A673 (cell line): ENCODE measurements around the gene NUB1. TPM values are rescaled to one million over a fixed set of nuclear protein-coding genes. Genes with fewer than 3 reads are reported as not detected.

Experiments used
- BruUV-seq: library from RNA; stranded (reverse); fragments of 400-500 nt; replicated peaks from 2 replicates; lab custom pipeline; 2021; lab: Mats Ljungman, UMichigan
- CTCF ChIA-PET: fragments of 300-600 bp; sonication (Branson Sonifier 250); formaldehyde crosslinking; loops from one replicate; lab custom pipeline; 2022; ENCODE audit warnings: antibody characterized with exemption; lab: Charles Lee
- POLR2A ChIA-PET: fragments of 300-600 bp; sonication (Branson Sonifier 250); formaldehyde crosslinking; loops from one replicate; lab custom pipeline; 2022; ENCODE audit warnings: antibody characterized with exemption; ENCODE audit not compliant: low non-redundant PET; lab: Charles Lee
- DNase-seq: peaks from one replicate; pipeline ENCODE4 v3.0.0-alpha.2; 2015; ENCODE audit warnings: low spot score
- H3K27ac ChIP-seq: fragments of 200-600 bp; sonication (generic); 2 replicates; pipeline ENCODE4 v1.5.1; 2016; ENCODE audit warnings: mixed run types, low read depth, mild to moderate bottlenecking, mixed read lengths, antibody characterized with exemption, low read length; ENCODE audit not compliant: poor library complexity, severe bottlenecking
- H3K27me3 ChIP-seq: fragments of 200-600 bp; sonication (generic); replicated peaks from 2 replicates; pipeline ENCODE4 v1.6.1; 2017; ENCODE audit warnings: mixed run types, low read depth, mild to moderate bottlenecking, mixed read lengths, antibody characterized with exemption, low read length; ENCODE audit not compliant: insufficient read depth, poor library complexity
- H3K36me3 ChIP-seq: fragments of 200-600 bp; sonication (generic); 2 replicates; pipeline ENCODE4 v1.6.1; 2016; ENCODE audit warnings: mixed run types, mild to moderate bottlenecking, mixed read lengths, antibody characterized with exemption, low read length; ENCODE audit not compliant: insufficient read depth, poor library complexity, severe bottlenecking
- H3K4me1 ChIP-seq: fragments of 200-600 bp; sonication (generic); 2 replicates; pipeline ENCODE4 v1.6.1; 2017; ENCODE audit warnings: mixed run types, mild to moderate bottlenecking, mixed read lengths, antibody characterized with exemption, low read length; ENCODE audit not compliant: insufficient read depth, poor library complexity, severe bottlenecking
- H3K4me3 ChIP-seq: fragments of 200-600 bp; sonication (generic); 2 replicates; pipeline ENCODE4 v1.5.1; 2016; ENCODE audit warnings: low read depth, mixed run types, mild to moderate bottlenecking, mixed read lengths, low read length; ENCODE audit not compliant: poor library complexity, severe bottlenecking
- H3K9me3 ChIP-seq: fragments of 200-600 bp; sonication (generic); 2 replicates; pipeline ENCODE4 v1.6.1; 2016; ENCODE audit warnings: mixed run types, low read depth, mild to moderate bottlenecking, mixed read lengths, antibody characterized with exemption, low read length; ENCODE audit not compliant: poor library complexity, severe bottlenecking
- EZH2 ChIP-seq: fragments of 200-600 bp; sonication (generic); IDR thresholded peaks from 2 replicates; pipeline ENCODE4 v1.6.1; 2017; ENCODE audit warnings: borderline replicate concordance, low read depth, mild to moderate bottlenecking, mixed read lengths, antibody characterized with exemption, low read length; ENCODE audit not compliant: poor library complexity, severe bottlenecking
- intact Hi-C: fragments of 100-400 bp; cut with micrococcal nuclease; formaldehyde crosslinking; loops from one replicate; pipeline ENCODE4 v1.10.0; 2022; ENCODE audit not compliant: unreplicated experiment
- total RNA-seq: library from RNA; stranded (reverse); gene quantifications from 2 replicates; pipeline ENCODE4 v1.2.3, GENCODE V29; 2021
- TF ChIP-seq, protein P1 (sequence below): fragments of 300-800, 200-600 bp; sonication (generic); conservative IDR thresholded peaks from 2 replicates; pipeline ENCODE4 v1.5.1; 2017; ENCODE audit warnings: low read depth, mild to moderate bottlenecking, antibody characterized with exemption, low read length, moderate library complexity, mixed read lengths

The NUB1 gene
- total RNA-seq, 1 experiment from 2014 or later, result 36.9 TPM

DNA sequence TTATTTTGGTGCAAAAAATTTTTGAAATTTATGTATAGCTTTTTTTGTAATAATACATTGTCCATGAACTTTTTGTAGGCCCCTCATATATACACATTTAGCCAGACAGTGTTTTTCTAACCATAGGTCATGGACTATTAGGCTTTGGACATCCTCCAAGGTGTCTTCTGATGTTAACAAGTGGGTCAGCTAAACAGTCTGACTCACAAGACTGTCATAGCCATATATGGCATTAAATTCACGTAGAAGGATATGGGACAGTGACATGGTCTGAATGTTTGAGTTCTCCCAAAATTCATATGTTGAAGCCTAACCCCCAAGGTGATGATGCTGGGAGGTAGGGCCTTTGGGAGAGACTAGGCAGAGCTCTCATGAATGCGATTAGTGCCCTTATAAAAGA, 14.0 kb upstream of the NUB1 start:
- H3K4me1 ChIP-seq, result no peaks in the 10 kb centered on the region
- no peak overlapping the region for H3K4me3 ChIP-seq
- H3K27me3 ChIP-seq, result no peaks in the 10 kb centered on the region
- CTCF ChIA-PET, result interaction anchor here (1.1 kb wide), 1 partner anchor 24 kb away, joined by 4 read pairs; no protein-coding TSS in a partner anchor
- DNase-seq, result no peak
- no peaks in the 10 kb centered on the region for H3K9me3 ChIP-seq
- BruUV-seq, result no TSS peak
- no peak overlapping the region for H3K27ac ChIP-seq
- TF ChIP-seq EZH2, result no peak
- TF ChIP-seq, protein P1, sequence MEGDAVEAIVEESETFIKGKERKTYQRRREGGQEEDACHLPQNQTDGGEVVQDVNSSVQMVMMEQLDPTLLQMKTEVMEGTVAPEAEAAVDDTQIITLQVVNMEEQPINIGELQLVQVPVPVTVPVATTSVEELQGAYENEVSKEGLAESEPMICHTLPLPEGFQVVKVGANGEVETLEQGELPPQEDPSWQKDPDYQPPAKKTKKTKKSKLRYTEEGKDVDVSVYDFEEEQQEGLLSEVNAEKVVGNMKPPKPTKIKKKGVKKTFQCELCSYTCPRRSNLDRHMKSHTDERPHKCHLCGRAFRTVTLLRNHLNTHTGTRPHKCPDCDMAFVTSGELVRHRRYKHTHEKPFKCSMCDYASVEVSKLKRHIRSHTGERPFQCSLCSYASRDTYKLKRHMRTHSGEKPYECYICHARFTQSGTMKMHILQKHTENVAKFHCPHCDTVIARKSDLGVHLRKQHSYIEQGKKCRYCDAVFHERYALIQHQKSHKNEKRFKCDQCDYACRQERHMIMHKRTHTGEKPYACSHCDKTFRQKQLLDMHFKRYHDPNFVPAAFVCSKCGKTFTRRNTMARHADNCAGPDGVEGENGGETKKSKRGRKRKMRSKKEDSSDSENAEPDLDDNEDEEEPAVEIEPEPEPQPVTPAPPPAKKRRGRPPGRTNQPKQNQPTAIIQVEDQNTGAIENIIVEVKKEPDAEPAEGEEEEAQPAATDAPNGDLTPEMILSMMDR, result no peak
- intact Hi-C loops, result no loop called here
- no peaks in the 10 kb centered on the region for H3K36me3 ChIP-seq
- POLR2A ChIA-PET, result no interaction called here

DNA sequence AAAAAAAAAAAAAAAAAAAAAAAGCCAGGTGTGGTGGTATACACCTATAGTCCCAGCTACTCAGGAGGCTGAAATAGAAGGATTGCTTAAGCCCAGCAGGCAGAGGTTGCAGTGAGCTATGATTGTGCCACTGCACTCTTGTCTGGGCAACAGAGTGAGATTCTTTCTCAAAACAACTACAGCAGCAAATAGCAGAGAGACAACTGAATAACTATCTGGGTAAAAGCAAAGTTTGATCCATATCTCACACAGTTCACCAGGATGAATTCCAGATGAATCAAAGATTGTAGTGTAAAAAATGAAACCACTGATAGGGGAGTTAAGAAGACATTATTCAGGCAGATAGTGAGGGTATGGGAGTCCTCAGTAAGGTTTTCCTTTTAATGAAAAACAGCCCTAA, 11.4 kb upstream of the NUB1 start:
- ChIA-PET CTCF (no interaction called here), POLR2A (no interaction called here)
- DNase-seq, result no peak
- Histone ChIP-seq H3K36me3 (no peaks in the 10 kb centered on the region), H3K9me3 (no peaks in the 10 kb centered on the region), H3K27me3 (no peaks in the 10 kb centered on the region), H3K4me3 (no peak overlapping the region), H3K4me1 (no peaks in the 10 kb centered on the region), H3K27ac (no peak overlapping the region)
- TF ChIP-seq, protein P1, result no peak
- TF ChIP-seq EZH2, result no peak
- intact Hi-C loops, result no loop called here
- BruUV-seq, result no TSS peak

DNA sequence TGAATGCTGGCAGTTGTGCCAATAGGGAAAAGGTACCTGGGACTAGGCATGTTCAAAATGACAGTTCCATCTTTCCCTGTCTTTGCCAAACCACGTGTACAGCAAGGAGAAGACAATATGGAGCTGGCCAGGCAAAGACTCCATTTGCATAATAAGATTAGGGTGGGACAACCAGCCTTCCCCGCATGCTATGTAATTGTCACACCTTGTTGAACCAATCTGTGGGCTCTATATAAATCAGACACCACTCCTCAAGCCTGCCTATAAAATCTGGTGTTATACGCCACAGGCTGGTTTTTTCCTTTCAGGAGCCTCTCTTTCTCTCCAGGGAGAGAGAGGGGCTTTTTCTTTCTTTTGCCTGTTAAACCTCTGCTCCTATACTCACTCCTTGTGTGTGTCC, 11.0 kb upstream of the NUB1 start:
- Histone ChIP-seq H3K4me3 (no peak overlapping the region), H3K4me1 (no peaks in the 10 kb centered on the region), H3K27ac (no peak overlapping the region), H3K36me3 (no peaks in the 10 kb centered on the region), H3K27me3 (no peaks in the 10 kb centered on the region), H3K9me3 (no peaks in the 10 kb centered on the region)
- TF ChIP-seq EZH2, result no peak
- TF ChIP-seq, protein P1, result no peak
- CTCF ChIA-PET, result no interaction called here
- intact Hi-C loops, result no loop called here
- peak; percentile 43 for DNase-seq
- BruUV-seq, result no TSS peak
- POLR2A ChIA-PET, result no interaction called here
